SU-DHL-6 (cell line): ENCODE measurements around the gene PLEKHA6.

Source experiments
- H2AFZ ChIP-seq: fragments of 200-600 bp; sonication (generic); 2 replicates; pipeline ENCODE4 v1.6.1; 2014; ENCODE audit warnings: low read depth, mild to moderate bottlenecking, moderate library complexity, mixed read lengths, antibody characterized with exemption, low read length; ENCODE audit not compliant: severe bottlenecking
- H3F3A ChIP-seq: fragments of 200-600 bp; shearing (Covaris generic); 2 replicates; pipeline ENCODE4 v1.6.0; 2016; ENCODE audit warnings: antibody characterized with exemption, mild to moderate bottlenecking; ENCODE audit not compliant: insufficient read depth
- H3K27ac ChIP-seq: fragments of 200-600 bp; sonication (generic); 2 replicates; pipeline ENCODE4 v1.5.1; 2016; ENCODE audit warnings: low read depth, mild to moderate bottlenecking, low read length, moderate library complexity, mixed read lengths
- H3K27me3 ChIP-seq: fragments of 200-600 bp; sonication (generic), shearing (Covaris generic); 2 replicates; pipeline ENCODE4 v1.6.0; 2014; ENCODE audit warnings: mild to moderate bottlenecking, low read length
- H3K36me3 ChIP-seq: fragments of 200-600 bp; sonication (generic); 2 replicates; pipeline ENCODE4 v1.6.1; 2014; ENCODE audit warnings: mild to moderate bottlenecking, low read length, mixed read lengths
- H3K4me2 ChIP-seq: fragments of 300-600, 200-600 bp; shearing (Covaris generic), sonication (generic); 2 replicates; pipeline ENCODE4 v1.6.0; 2014; ENCODE audit warnings: low read length, low read depth, mild to moderate bottlenecking; ENCODE audit not compliant: poor library complexity, severe bottlenecking
- H3K4me3 ChIP-seq: fragments of 200-600 bp; sonication (generic); 2 replicates; pipeline ENCODE4 v1.5.1; 2014; ENCODE audit warnings: antibody characterized with exemption, low read length, mild to moderate bottlenecking, mixed read lengths; ENCODE audit not compliant: insufficient read depth, poor library complexity, severe bottlenecking
- H3K79me2 ChIP-seq: fragments of 200-600 bp; sonication (generic); 2 replicates; pipeline ENCODE4 v1.6.1; 2014; ENCODE audit warnings: mild to moderate bottlenecking, low read length, moderate library complexity; ENCODE audit not compliant: insufficient read depth
- H3K9ac ChIP-seq: fragments of 200-600 bp; sonication (generic); 2 replicates; pipeline ENCODE4 v1.7.0; 2014; ENCODE audit warnings: mild to moderate bottlenecking, low read length
- H3K9me2 ChIP-seq: fragments of 200-600 bp; sonication (generic); replicated peaks from 2 replicates; pipeline ENCODE4 v1.6.1; 2014; ENCODE audit warnings: low read length; ENCODE audit not compliant: insufficient read depth
- H3K9me3 ChIP-seq: fragments of 200-600 bp; sonication (generic); 2 replicates; pipeline ENCODE4 v1.6.1; 2014; ENCODE audit warnings: low read length, mixed read lengths; ENCODE audit not compliant: insufficient read depth
- H4K20me1 ChIP-seq: fragments of 200-600 bp; sonication (generic); 2 replicates; pipeline ENCODE4 v1.6.1; 2014; ENCODE audit warnings: low read depth, mild to moderate bottlenecking, antibody characterized with exemption, low read length, moderate library complexity, mixed read lengths
- EZH2phosphoT487 ChIP-seq: fragments of 200-600 bp; sonication (generic), shearing (Covaris generic); conservative IDR thresholded peaks from 2 replicates; pipeline ENCODE4 v1.6.1; 2018; ENCODE audit warnings: mild to moderate bottlenecking, antibody characterized with exemption, low read length, moderate library complexity, mixed read lengths
- TF ChIP-seq, protein P1 (sequence below): fragments of 200-600 bp; sonication (generic); IDR thresholded peaks from one replicate; pipeline ENCODE4 v1.5.1; 2017; ENCODE audit warnings: antibody characterized with exemption, mild to moderate bottlenecking, low read length, moderate library complexity; ENCODE audit not compliant: insufficient read depth, poor library complexity, severe bottlenecking

The PLEKHA6 gene

DNA sequence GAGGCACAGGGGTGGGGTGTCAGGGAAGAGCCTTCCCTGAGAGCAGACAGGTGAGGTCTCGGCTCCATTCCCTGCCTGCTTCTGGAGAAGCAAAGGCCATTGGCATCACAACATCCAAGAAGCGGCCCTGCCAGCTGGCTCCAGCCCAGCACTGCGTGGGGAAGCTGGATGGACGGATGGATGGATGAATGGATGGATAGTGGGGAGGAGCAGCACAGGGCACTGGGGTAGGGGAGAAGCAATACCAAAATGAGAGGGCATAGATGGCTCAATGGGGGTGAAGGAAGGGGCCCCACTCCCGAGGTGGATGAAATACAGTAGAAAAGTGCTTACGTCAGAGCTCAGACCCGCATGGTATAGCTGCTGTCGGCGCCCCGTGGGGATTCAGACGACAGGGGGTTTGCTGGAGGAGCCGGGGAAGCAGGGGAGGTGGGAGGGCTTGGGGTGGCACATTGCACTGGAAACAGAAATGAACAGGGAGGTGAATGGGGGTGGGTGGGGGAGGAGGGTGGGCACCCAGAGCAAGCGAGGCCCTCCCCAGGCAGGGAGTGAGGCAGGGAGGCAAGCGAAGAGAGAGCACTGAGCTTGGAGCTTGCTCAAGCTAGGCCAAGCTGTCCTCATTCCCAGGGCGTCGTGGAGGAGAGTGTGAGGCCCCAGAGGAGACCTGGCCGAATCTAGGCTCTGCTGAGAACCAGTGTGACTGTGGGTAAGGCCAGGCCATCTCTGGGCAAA, 136.4 kb downstream of the PLEKHA6 start:
- H3K9me3 ChIP-seq: no peaks in the 10 kb centered on the region
- no peaks in the 10 kb centered on the region for H4K20me1 ChIP-seq
- H3K9ac ChIP-seq: no peak overlapping the region
- H3K4me2 ChIP-seq: no peak overlapping the region
- H2AFZ ChIP-seq: no peak overlapping the region
- H3F3A ChIP-seq: no peaks in the 10 kb centered on the region
- H3K27me3 ChIP-seq: no peaks in the 10 kb centered on the region
- TF ChIP-seq, protein P1, sequence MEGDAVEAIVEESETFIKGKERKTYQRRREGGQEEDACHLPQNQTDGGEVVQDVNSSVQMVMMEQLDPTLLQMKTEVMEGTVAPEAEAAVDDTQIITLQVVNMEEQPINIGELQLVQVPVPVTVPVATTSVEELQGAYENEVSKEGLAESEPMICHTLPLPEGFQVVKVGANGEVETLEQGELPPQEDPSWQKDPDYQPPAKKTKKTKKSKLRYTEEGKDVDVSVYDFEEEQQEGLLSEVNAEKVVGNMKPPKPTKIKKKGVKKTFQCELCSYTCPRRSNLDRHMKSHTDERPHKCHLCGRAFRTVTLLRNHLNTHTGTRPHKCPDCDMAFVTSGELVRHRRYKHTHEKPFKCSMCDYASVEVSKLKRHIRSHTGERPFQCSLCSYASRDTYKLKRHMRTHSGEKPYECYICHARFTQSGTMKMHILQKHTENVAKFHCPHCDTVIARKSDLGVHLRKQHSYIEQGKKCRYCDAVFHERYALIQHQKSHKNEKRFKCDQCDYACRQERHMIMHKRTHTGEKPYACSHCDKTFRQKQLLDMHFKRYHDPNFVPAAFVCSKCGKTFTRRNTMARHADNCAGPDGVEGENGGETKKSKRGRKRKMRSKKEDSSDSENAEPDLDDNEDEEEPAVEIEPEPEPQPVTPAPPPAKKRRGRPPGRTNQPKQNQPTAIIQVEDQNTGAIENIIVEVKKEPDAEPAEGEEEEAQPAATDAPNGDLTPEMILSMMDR: no peak
- TF ChIP-seq EZH2phosphoT487: no peak
- no peaks in the 10 kb centered on the region for H3K36me3 ChIP-seq
- no peaks in the 10 kb centered on the region for H3K9me2 ChIP-seq
- H3K27ac ChIP-seq: no peak overlapping the region
- H3K4me3 ChIP-seq: no peak overlapping the region
- H3K79me2 ChIP-seq: no peaks in the 10 kb centered on the region

GRCh38 chr1:204222764-204223055, 137.0 kb downstream of the PLEKHA6 start:
- no peaks in the 10 kb centered on the region for H3K36me3 ChIP-seq
- H3K27ac ChIP-seq: no peak overlapping the region
- TF ChIP-seq EZH2phosphoT487: no peak
- TF ChIP-seq, protein P1: no peak
- H3K9me3 ChIP-seq: no peaks in the 10 kb centered on the region
- no peak overlapping the region for H2AFZ ChIP-seq
- no peak overlapping the region for H3K4me2 ChIP-seq
- H3K4me3 ChIP-seq: no peak overlapping the region
- no peaks in the 10 kb centered on the region for H3F3A ChIP-seq
- H3K9ac ChIP-seq: no peak overlapping the region
- H3K79me2 ChIP-seq: no peaks in the 10 kb centered on the region
- no peaks in the 10 kb centered on the region for H3K27me3 ChIP-seq
- H3K9me2 ChIP-seq: no peaks in the 10 kb centered on the region
- no peaks in the 10 kb centered on the region for H4K20me1 ChIP-seq

DNA sequence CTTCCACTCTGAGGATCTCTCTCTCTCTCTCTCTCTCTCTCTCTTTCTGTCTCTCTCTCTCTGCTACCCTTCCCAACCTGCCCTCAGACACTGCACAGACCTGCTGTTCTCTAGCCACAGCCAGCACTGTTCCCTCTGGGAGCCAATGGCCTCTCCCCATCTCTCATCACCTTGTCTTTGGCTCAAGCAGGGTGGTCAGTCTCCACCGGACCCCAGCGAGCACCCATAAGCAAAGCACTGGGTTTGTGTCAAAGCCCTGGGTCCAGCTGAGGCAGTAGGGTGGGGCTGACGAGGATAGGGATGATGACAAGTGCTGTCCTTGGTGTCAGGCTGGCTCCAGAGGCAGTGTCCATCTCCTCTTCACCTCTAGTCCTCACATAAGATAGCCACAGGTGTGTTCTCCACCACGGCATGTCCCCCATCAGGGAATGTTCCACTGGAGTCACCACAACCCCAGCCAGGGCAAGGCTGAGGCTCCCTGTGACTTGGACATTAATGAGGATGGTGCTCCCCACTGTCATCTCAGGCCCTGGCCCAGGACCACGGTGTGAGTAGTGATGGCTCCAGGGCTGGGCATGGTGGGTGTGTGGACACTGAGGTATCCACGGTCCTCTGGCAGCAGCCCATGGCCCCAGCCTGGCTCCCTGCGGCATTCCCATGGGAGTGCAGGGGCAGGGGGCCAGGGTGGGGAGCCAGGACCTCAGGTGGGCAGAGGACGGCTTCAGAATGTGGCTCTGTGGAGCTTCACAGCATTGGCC, 137.5 kb downstream of the PLEKHA6 start:
- TF ChIP-seq, protein P1: no peak
- no peak for TF ChIP-seq EZH2phosphoT487
- H3K36me3 ChIP-seq: no peaks in the 10 kb centered on the region
- no peaks in the 10 kb centered on the region for H3K27me3 ChIP-seq
- H2AFZ ChIP-seq: no peak overlapping the region
- no peak overlapping the region for H3K9ac ChIP-seq
- H3K9me2 ChIP-seq: no peaks in the 10 kb centered on the region
- no peak overlapping the region for H3K27ac ChIP-seq
- H3K9me3 ChIP-seq: no peaks in the 10 kb centered on the region
- no peak overlapping the region for H3K4me2 ChIP-seq
- no peaks in the 10 kb centered on the region for H3F3A ChIP-seq
- no peaks in the 10 kb centered on the region for H4K20me1 ChIP-seq
- no peak overlapping the region for H3K4me3 ChIP-seq
- H3K79me2 ChIP-seq: no peaks in the 10 kb centered on the region
